Measurements from ENCODE around the gene LTBP1. TPM values are rescaled to one million over a fixed set of nuclear protein-coding genes. Genes with fewer than 3 reads are reported as not detected.

The LTBP1 gene
- polyA plus RNA-seq, 1 donor (not counting 4 experiments of a cell fraction or from before 2014, with no cell fraction given): 9.2 TPM

DNA sequence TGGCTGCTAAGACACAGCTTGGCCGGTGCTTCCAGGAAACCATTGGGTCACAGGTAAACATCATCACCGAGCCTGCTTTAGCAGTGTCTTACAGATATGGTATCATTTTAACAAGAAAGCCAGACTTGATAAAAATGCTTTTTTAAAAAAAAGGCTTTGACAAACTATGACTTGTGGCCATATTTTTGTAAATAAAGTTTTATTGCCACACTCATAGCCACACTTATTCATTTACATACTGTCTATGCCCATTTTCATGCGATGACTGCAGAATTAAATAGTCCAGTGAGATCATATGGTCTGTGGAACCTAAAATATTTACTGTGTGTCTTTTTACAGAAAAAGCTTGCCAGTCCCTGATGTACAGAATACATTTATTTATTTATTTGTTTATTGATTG is 242.0 kb downstream of the LTBP1 start:
- H3K4me2 ChIP-seq (ENCODE audit: control insufficient read depth, extremely low read depth, insufficient read depth, low read depth, low read length): no peak overlapping the region
- no peaks in the 10 kb centered on the region for H3K36me3 ChIP-seq (ENCODE audit: control insufficient read depth in 2 of 2, extremely low read depth in 1 of 2, insufficient read depth in 2 of 2, low read length in 2 of 2)
- H4K20me1 ChIP-seq (ENCODE audit: control insufficient read depth, extremely low read depth, insufficient read depth, low read length): no peaks in the 10 kb centered on the region
- TF ChIP-seq, protein P1, sequence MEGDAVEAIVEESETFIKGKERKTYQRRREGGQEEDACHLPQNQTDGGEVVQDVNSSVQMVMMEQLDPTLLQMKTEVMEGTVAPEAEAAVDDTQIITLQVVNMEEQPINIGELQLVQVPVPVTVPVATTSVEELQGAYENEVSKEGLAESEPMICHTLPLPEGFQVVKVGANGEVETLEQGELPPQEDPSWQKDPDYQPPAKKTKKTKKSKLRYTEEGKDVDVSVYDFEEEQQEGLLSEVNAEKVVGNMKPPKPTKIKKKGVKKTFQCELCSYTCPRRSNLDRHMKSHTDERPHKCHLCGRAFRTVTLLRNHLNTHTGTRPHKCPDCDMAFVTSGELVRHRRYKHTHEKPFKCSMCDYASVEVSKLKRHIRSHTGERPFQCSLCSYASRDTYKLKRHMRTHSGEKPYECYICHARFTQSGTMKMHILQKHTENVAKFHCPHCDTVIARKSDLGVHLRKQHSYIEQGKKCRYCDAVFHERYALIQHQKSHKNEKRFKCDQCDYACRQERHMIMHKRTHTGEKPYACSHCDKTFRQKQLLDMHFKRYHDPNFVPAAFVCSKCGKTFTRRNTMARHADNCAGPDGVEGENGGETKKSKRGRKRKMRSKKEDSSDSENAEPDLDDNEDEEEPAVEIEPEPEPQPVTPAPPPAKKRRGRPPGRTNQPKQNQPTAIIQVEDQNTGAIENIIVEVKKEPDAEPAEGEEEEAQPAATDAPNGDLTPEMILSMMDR (optimal IDR thresholded peaks at IDR 0.05 in 1 of 3, IDR thresholded peaks at IDR 0.05 in 1 of 3, conservative IDR thresholded peaks at IDR 0.05 in 1 of 3; ENCODE audit: extremely low read depth in 1 of 3, insufficient read depth in 2 of 3, low read length in 3 of 3): no peak
- TF ChIP-seq EZH2 (IDR thresholded peaks at IDR 0.05; ENCODE audit: low read length): no peak
- no peaks in the 10 kb centered on the region for H3K27me3 ChIP-seq (ENCODE audit: control insufficient read depth, extremely low read depth, insufficient read depth, low read length)
- FAIRE-seq (no peak), DNase-seq (ENCODE audit: low read depth, low spot score) (no peak)
- H3K4me3 ChIP-seq (ENCODE audit: control insufficient read depth in 2 of 3, extremely low read depth in 1 of 3, insufficient read depth in 2 of 3, low read depth in 1 of 3, low read length in 3 of 3): no peak overlapping the region
- H3K4me1 ChIP-seq (ENCODE audit: control insufficient read depth, extremely low read depth, insufficient read depth, low read length): no peaks in the 10 kb centered on the region
- dilution Hi-C loops (cut with MboI; ENCODE audit: extremely low pct_ligation_motif_present, low sequenced_read_pairs): no loop called here
- H3K27ac ChIP-seq (ENCODE audit: control insufficient read depth, insufficient read depth, low read length): no peak overlapping the region
- H3K9ac ChIP-seq (ENCODE audit: control insufficient read depth, extremely low read depth, insufficient read depth, low read length): no peak overlapping the region
- no peaks in the 10 kb centered on the region for H3K79me2 ChIP-seq (ENCODE audit: control insufficient read depth, insufficient read depth, low read length)
- no peaks in the 10 kb centered on the region for H3K9me1 ChIP-seq (ENCODE audit: control insufficient read depth, extremely low read depth, insufficient read depth, low read length)
- H3K9me3 ChIP-seq (ENCODE audit: control insufficient read depth, low read depth, low read length): no peaks in the 10 kb centered on the region
- no peak overlapping the region for H2AFZ ChIP-seq (ENCODE audit: control insufficient read depth, low read length)

GRCh38 chr2:33190393-33190937 is 243.7 kb downstream of the LTBP1 start:
- Histone ChIP-seq H3K9me3 (ENCODE audit: control insufficient read depth, low read depth, low read length) (no peaks in the 10 kb centered on the region), H3K27me3 (ENCODE audit: control insufficient read depth, extremely low read depth, insufficient read depth, low read length) (no peaks in the 10 kb centered on the region), H3K4me3 (ENCODE audit: control insufficient read depth in 2 of 3, extremely low read depth in 1 of 3, insufficient read depth in 2 of 3, low read depth in 1 of 3, low read length in 3 of 3) (no peak overlapping the region), H3K4me1 (ENCODE audit: control insufficient read depth, extremely low read depth, insufficient read depth, low read length) (no peaks in the 10 kb centered on the region), H3K79me2 (ENCODE audit: control insufficient read depth, insufficient read depth, low read length) (no peaks in the 10 kb centered on the region), H4K20me1 (ENCODE audit: control insufficient read depth, extremely low read depth, insufficient read depth, low read length) (no peaks in the 10 kb centered on the region), H3K27ac (ENCODE audit: control insufficient read depth, insufficient read depth, low read length) (no peak overlapping the region), H2AFZ (ENCODE audit: control insufficient read depth, low read length) (no peak overlapping the region), H3K36me3 (ENCODE audit: control insufficient read depth in 2 of 2, extremely low read depth in 1 of 2, insufficient read depth in 2 of 2, low read length in 2 of 2) (no peaks in the 10 kb centered on the region), H3K4me2 (ENCODE audit: control insufficient read depth, extremely low read depth, insufficient read depth, low read depth, low read length) (no peak overlapping the region), H3K9me1 (ENCODE audit: control insufficient read depth, extremely low read depth, insufficient read depth, low read length) (no peaks in the 10 kb centered on the region), H3K9ac (ENCODE audit: control insufficient read depth, extremely low read depth, insufficient read depth, low read length) (no peak overlapping the region)
- TF ChIP-seq, protein P1 (optimal IDR thresholded peaks at IDR 0.05 in 1 of 3, IDR thresholded peaks at IDR 0.05 in 1 of 3, conservative IDR thresholded peaks at IDR 0.05 in 1 of 3; ENCODE audit: extremely low read depth in 1 of 3, insufficient read depth in 2 of 3, low read length in 3 of 3): no peak
- TF ChIP-seq EZH2 (IDR thresholded peaks at IDR 0.05; ENCODE audit: low read length): no peak
- no peak for FAIRE-seq
- dilution Hi-C loops (cut with MboI; ENCODE audit: extremely low pct_ligation_motif_present, low sequenced_read_pairs): no loop called here
- no peak for DNase-seq (ENCODE audit: low read depth, low spot score)

Data from keratinocyte (primary cell).